T-helper 1 cell treated with Interleukin-12 subunit alpha and Interleukin-12 subunit beta and Interleukin-4 antibody, amounts not matched to agents 30 μg/mL and 1 μg/mL, for 36 hours (primary cell): ENCODE measurements around the gene PDXDC1.
"Not testable (repeated sequence)": the region's sequence is repeated elsewhere in the genome, so short reads cannot be mapped to it uniquely, and the experiment has no call there.

Experiments
- H3K27ac Mint-ChIP-seq: one replicate; pipeline ENCODE4 v1.8.0; 2021; ENCODE audit warnings: mild to moderate bottlenecking, mixed read lengths
- H3K27me3 Mint-ChIP-seq: one replicate; pipeline ENCODE4 v1.8.0; 2021; ENCODE audit warnings: low read depth, mixed read lengths
- H3K36me3 Mint-ChIP-seq: one replicate; pipeline ENCODE4 v1.8.0; 2021; ENCODE audit warnings: low read depth, mixed read lengths
- H3K4me1 Mint-ChIP-seq: one replicate; pipeline ENCODE4 v1.8.0; 2021; ENCODE audit warnings: low read depth, mixed read lengths
- H3K4me3 Mint-ChIP-seq: one replicate; pipeline ENCODE4 v1.8.0; 2021; ENCODE audit warnings: mild to moderate bottlenecking, moderate library complexity, mixed read lengths
- H3K9me3 Mint-ChIP-seq: one replicate; pipeline ENCODE4 v1.8.0; 2021; ENCODE audit warnings: mixed read lengths

PDXDC1 gene

DNA sequence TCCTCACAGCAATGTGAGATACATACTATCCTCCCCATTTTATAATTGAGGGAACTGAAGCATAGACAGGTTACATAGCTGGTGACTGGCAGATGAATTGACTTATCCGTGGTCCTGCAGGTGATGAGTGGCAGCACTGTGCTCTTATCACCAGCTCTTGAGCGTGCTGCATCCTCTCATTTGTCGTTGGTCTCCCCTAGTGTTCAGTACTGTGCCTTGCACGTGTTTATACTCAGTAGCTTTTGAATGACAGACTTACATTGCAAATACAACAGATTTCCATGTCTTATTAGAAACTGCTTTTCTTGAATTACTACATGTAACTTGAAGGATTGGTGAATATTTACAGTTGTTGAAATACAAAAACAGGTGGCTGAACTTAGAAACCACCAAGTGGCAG is 47.4 kb downstream of the PDXDC1 start:
- not testable (repeated sequence) for H3K27me3 Mint-ChIP-seq, H3K9me3 Mint-ChIP-seq, H3K4me1 Mint-ChIP-seq, H3K4me3 Mint-ChIP-seq
- H3K36me3 Mint-ChIP-seq = peaks cover 25% of the 10 kb centered on the region
- peak overlapping the region; percentile 4 for H3K27ac Mint-ChIP-seq

DNA sequence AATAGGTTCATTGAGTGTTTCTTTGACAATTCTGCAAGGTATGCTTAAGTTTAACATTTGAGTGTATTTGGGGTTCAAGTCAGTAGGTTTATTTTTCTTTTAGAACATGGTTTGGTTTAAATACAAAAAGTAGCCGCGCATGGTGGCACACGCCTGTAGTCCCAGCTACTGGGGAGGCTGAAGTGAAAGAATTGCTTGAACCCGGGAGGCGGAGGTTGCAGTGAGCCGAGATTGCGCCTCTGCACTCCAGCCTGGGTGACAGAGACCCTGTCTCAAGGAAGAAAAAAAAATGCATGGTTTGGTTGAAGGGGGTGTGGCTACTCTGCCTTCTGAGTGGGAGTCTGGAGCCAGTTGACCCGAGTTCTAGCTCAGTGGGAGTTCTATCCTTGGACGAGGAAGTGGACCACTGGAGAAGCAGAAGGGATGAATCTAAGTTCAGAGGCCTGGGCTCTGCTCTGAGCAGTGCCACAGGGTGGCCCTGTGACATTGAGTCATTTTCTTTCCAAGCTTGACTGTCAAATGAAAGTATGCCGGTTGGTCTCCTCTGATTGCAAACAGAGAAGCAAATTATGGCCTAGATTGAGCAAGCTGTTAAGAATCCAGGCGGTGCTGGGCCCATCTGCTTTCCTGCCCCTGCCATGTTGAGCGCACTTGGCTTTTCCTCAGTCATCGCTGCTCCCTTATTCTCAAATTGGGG is 48.7 kb downstream of the PDXDC1 start:
- not testable (repeated sequence) for H3K4me1 Mint-ChIP-seq, H3K9me3 Mint-ChIP-seq, H3K4me3 Mint-ChIP-seq, H3K27me3 Mint-ChIP-seq, H3K27ac Mint-ChIP-seq
- peaks cover 28% of the 10 kb centered on the region for H3K36me3 Mint-ChIP-seq

DNA sequence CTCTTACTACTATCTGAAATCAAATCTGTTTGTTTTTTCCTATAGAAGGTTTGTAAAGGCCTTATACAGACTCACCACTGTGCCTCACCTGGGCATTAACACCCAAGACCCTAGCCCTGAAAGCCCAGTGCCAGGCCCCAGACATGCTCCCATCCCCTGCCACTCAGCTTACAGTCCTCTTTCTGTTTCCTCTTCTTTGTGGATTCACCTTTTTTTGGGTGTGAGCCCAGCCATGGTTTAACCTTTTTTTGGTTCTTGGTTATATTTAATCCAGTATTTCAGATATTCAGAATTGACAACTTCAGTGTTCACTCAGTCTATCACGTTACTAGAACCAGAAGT is 50.0 kb downstream of the PDXDC1 start:
- peaks cover 27% of the 10 kb centered on the region for H3K36me3 Mint-ChIP-seq
- H3K4me1 Mint-ChIP-seq, H3K4me3 Mint-ChIP-seq, H3K9me3 Mint-ChIP-seq, H3K27me3 Mint-ChIP-seq, H3K27ac Mint-ChIP-seq: not testable (repeated sequence)

DNA sequence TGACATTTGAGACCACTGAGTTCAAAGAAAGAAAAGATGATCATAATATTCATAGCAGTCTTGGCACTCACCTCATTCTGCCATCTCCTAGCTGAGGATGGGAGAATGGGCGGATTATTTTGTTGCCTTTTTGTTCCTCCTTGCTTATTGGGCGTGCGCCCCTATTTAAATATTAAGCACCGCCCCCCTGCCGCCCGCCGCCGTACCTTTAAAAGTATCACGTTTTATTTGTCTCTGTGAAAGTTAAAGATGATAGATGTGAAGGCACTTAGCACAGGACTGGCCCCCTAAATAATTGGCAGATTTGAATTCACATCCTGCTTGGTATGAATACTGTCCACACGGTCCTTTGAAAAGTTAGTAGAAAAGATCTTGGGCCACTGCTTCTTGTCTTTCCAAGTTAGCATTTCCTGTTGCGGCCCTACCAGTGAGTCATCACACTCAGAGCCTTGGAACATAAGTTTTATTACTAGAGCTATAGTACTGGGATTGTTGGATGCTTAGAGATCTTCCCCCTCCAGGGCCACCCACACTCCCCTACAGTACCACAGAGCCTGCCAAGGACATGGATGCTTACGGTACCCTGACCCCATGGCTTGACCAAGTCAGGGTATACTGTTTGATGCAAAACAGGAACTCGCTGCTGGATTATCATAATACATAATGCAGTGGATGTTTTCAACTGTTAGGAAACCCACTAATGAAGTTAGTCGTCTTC is 50.6 kb downstream of the PDXDC1 start:
- H3K4me1 Mint-ChIP-seq, H3K27ac Mint-ChIP-seq, H3K4me3 Mint-ChIP-seq, H3K27me3 Mint-ChIP-seq, H3K9me3 Mint-ChIP-seq: not testable (repeated sequence)
- H3K36me3 Mint-ChIP-seq = peaks cover 27% of the 10 kb centered on the region

DNA sequence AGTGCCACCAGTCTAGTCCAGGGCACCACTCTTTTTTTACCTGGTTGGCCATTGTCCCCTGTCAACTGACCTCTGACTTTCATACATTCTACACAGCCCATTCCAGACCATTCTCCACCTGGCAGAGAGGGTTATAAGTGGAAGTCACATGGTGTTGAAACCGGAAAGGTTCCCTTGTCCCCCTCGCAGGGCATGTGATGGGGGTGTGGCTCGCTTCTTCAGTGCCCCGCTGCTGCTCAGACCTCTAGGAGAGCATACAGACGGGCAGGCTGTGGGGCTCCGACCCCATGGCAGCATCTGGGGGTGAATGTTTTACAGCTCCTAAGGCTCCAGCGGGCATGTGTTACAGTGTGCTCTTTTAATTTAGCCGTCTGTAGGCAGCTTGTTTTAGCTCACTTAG is 52.2 kb downstream of the PDXDC1 start:
- peaks cover 34% of the 10 kb centered on the region for H3K36me3 Mint-ChIP-seq
- not testable (repeated sequence) for H3K9me3 Mint-ChIP-seq, H3K4me3 Mint-ChIP-seq, H3K27ac Mint-ChIP-seq, H3K27me3 Mint-ChIP-seq, H3K4me1 Mint-ChIP-seq

DNA sequence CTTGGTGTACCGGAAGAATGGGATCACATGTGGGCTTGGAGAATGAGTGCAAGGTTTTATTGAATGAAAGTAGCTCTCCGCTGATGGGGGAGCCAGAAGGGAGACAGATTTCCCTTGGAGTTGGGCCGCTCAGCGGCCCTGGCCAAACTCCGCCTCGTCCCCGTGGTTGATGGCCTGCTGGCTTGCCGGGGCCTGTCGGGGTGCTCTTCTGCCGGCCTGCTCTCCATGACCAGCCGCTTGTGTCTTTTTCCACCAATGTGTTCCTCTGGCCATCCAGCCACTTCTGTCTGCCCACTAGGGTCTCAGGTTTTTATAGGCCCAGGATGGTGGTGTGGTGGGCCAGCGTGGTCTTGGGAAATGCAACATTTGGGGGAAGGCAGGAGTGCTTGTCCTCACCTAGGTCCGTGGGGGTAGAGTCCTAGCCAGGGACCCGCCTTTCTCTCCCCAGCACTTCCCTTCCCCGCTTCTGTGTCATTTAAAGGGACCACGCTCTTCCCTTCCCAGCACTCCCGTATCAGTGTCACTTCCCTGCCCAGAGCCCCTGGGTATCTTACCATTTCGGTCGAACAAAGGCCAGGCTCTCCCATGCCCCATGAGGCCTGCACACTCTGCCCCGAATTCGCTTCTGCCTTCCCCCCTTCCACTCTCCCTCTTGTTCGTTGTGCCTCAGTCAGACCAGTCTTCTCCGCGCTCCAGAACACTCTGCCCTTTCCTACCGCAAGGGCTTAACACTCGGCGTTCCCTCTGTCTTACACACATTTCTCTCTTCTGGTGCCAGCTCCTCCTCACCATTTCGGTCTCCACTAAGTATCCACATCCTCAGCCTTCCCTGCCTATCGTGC is 52.9 kb downstream of the PDXDC1 start:
- H3K4me1 Mint-ChIP-seq, H3K9me3 Mint-ChIP-seq, H3K27ac Mint-ChIP-seq, H3K4me3 Mint-ChIP-seq, H3K27me3 Mint-ChIP-seq: not testable (repeated sequence)
- H3K36me3 Mint-ChIP-seq = peaks cover 36% of the 10 kb centered on the region

DNA sequence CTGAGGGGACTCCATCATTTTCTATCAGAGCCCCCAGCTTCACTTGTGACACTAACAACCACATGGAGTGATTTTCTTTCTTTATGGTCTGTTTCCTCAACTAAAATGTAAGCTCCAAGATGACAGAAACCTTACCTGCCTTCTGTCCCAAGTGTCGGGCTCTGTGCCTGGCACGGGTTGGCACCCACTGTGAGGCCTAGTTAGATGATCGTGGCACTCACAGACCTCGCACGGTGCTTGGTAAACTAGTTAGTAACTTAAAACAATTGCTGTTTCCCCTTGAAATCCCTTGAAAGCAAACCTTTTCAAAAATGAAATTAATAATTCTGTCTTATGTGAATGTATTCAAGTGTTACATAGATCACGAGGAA is 53.5 kb downstream of the PDXDC1 start:
- H3K27ac Mint-ChIP-seq, H3K4me3 Mint-ChIP-seq: not testable (repeated sequence)

DNA sequence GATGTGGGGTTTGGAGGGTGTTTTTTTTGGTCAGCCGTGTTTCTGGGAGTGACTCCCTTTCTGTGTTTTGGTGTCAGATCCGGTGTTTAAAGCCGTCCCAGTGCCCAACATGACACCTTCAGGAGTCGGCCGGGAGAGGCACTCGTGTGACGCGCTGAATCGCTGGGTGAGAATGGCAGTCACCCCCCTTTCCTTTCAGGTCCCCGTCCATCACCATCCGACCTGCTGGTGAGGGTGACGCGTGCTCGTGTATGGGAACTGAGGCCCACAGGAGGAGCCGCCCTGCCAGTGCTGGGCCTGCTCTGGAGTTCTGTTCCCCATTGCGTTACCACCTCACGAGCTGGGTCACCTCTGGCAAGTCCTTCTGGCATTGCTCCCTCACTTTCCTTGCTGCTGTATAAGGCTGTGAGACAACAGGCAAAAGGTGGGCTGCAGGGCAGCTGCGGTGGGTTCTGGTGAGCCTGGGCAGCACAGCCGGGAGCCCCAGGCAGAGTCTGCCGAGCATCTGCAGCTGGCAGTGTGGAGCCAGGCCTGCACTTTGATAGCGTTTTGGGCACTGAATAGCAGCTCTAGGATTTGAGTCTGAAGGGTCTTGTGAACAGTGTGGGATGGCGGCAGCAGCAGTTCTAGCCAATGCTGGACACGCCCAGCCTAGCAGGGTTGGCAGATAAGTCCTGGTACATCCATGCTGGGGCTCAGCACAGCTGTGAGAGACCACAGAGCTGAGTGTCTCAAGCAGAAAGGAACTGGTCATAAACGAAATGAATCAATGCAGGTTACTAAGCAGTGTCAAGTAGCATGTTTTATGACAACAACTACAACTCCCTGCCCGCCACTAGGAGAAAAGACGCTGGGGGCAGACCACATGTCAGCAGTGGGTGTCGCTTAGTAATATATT is 54.2 kb downstream of the PDXDC1 start:
- H3K4me1 Mint-ChIP-seq, H3K27ac Mint-ChIP-seq, H3K4me3 Mint-ChIP-seq, H3K27me3 Mint-ChIP-seq, H3K9me3 Mint-ChIP-seq: not testable (repeated sequence)
- peaks cover 35% of the 10 kb centered on the region for H3K36me3 Mint-ChIP-seq

More for the DNA sequence above, 53.5 kb downstream of the PDXDC1 start:
- H3K4me1 Mint-ChIP-seq, H3K9me3 Mint-ChIP-seq, H3K27me3 Mint-ChIP-seq: not testable (repeated sequence)
- H3K36me3 Mint-ChIP-seq = peaks cover 36% of the 10 kb centered on the region

DNA sequence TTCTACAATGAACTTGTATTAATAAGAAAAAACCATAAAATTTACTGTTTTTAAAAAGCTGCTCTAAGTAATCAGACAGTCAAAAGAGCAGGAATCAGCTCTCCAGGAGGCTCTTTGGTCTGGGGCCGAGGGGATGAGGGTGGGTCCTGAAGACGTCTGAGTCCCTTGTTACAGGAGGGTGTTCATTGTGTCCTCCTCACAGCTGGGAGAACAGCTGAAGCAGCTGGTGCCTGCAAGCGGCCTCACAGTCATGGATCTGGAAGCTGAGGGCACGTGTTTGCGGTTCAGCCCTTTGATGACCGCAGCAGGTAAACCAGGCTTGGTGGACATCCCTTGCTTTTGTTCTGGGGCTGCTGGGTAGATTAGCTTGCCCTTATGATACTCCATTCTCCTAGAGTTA is 54.9 kb downstream of the PDXDC1 start:
- H3K27ac Mint-ChIP-seq, H3K9me3 Mint-ChIP-seq, H3K4me3 Mint-ChIP-seq, H3K4me1 Mint-ChIP-seq, H3K27me3 Mint-ChIP-seq: not testable (repeated sequence)
- peaks cover 32% of the 10 kb centered on the region for H3K36me3 Mint-ChIP-seq

DNA sequence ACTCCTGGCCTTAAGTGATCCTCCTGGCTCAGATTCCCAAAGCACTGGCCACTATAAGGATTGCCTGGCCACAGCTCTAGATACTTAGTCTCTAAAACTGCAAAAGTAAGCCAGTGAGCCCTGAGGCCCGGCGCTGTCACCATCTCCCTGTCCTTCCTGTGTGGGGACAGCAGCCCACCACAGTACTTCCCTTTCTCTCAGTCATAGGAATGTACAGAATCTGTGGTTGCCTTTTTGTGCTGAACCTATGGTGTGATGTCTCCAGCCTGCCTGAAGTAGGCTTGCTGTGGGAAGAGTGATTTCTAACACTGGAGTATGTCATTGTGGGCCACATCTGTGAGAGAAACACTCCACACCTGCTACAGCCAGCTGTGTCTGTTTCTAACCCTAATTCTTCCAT is 56.4 kb downstream of the PDXDC1 start:
- H3K9me3 Mint-ChIP-seq = no peaks in the 10 kb centered on the region
- H3K27me3 Mint-ChIP-seq = no peaks in the 10 kb centered on the region
- H3K27ac Mint-ChIP-seq = peak overlapping the region; percentile 5
- peaks cover 5% of the 10 kb centered on the region for H3K4me1 Mint-ChIP-seq
- no peak overlapping the region for H3K4me3 Mint-ChIP-seq
- peaks cover 33% of the 10 kb centered on the region for H3K36me3 Mint-ChIP-seq

DNA sequence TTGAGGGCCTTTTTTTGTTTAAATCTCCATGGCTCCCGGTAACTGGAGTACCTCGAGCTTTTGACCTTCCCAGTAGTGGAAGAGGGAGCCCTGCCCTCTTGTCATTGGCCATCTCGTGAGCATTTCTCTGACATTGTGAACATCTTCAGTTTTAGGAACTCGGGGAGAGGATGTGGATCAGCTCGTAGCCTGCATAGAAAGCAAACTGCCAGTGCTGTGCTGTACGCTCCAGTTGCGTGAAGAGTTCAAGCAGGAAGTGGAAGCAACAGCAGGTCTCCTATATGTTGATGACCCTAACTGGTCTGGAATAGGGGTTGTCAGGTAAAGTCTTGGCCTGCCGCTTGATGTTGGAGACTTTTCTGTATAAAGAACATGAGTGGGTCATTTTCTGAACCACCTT is 56.8 kb downstream of the PDXDC1 start:
- peaks cover 5% of the 10 kb centered on the region for H3K4me1 Mint-ChIP-seq
- H3K27ac Mint-ChIP-seq = peak overlapping the region; percentile 5
- H3K9me3 Mint-ChIP-seq = no peaks in the 10 kb centered on the region
- no peaks in the 10 kb centered on the region for H3K27me3 Mint-ChIP-seq
- H3K4me3 Mint-ChIP-seq = no peak overlapping the region
- peaks cover 37% of the 10 kb centered on the region for H3K36me3 Mint-ChIP-seq

DNA sequence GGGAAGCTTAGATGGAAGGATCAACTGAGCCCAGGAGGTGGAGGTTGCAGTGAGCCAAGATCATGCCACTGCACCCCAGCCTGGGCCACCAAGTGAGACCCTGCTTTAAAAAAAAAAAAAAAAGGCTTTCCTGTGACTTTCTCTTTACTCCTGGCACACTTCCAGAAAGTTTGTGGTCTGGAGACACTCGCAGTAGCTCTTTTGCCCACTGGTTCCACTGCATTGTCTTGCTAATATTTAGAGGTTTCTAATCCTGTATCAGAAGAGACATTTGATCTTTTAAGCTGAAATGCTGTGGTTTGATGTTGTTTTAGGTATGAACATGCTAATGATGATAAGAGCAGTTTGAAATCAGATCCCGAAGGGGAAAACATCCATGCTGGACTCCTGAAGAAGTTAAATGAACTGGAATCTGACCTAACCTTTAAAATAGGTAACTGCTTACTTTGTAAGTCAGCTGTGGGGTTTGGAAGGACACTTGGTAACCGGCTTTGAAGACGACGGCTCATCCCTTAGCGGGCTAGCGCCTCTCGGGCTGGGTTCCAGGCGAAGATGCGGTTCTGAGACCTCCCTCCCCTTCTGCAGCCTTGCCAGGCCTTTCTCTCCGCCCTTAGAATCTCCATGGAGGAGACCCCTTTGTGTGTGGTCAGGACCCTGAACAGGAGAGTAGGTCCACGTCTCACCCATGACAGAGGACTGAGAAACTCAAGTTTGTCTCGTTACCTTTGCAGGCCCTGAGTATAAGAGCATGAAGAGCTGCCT is 57.9 kb downstream of the PDXDC1 start:
- Mint-ChIP-seq H3K4me1 (peaks cover 5% of the 10 kb centered on the region), H3K36me3 (peaks cover 37% of the 10 kb centered on the region), H3K27me3 (no peaks in the 10 kb centered on the region), H3K4me3 (no peak overlapping the region), H3K9me3 (no peaks in the 10 kb centered on the region), H3K27ac (no peak overlapping the region)

DNA sequence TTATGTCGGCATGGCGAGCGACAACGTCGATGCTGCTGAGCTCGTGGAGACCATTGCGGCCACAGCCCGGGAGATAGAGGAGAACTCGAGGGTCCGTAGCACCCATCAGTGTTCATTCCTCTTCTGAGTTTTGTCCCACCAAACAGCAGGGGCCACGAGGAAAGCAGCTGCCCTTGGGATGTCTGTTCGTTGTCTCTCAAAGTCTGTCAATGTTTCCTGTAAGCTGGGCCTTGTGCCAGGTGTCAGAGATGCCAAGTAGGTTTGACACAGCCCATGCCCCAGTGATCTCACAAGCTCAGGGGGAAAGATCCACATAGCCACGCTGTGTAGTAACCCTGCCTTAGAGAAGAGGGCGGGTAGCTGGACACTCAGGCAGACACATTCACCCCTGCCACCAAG is 58.5 kb downstream of the PDXDC1 start:
- no peak overlapping the region for H3K27ac Mint-ChIP-seq
- no peaks in the 10 kb centered on the region for H3K27me3 Mint-ChIP-seq

More for the DNA sequence above, 58.5 kb downstream of the PDXDC1 start:
- Mint-ChIP-seq H3K4me1 (peaks cover 5% of the 10 kb centered on the region), H3K4me3 (no peak overlapping the region), H3K36me3 (peaks cover 38% of the 10 kb centered on the region), H3K9me3 (no peaks in the 10 kb centered on the region)
